MCF 10A (cell line): ENCODE data around the gene NR4A1. TPM values are rescaled to one million over a fixed set of nuclear protein-coding genes. Genes with fewer than 3 reads are reported as not detected.

Experiments used
- BruUV-seq: library from RNA; stranded (reverse); fragments of 400-500 nt; replicated peaks from 2 replicates; lab custom pipeline; 2021; lab: Mats Ljungman, UMichigan
- CTCF ChIA-PET: fragments of 300-600 bp; sonication (Branson Sonifier 250); formaldehyde crosslinking; extraction: SDS; loops from one replicate; lab custom pipeline; 2021; ENCODE audit warnings: antibody characterized with exemption, inconsistent platforms; lab: Yijun Ruan, JAX
- POLR2A ChIA-PET: fragments of 300-600, 350-650 bp; sonication (Branson Sonifier 250); formaldehyde crosslinking; extraction: SDS; loops from one replicate; lab custom pipeline; 2020; ENCODE audit warnings: antibody characterized with exemption, inconsistent platforms; lab: Yijun Ruan, JAX
- DNase-seq: peaks from one replicate; pipeline ENCODE4 v3.0.0-alpha.2; 2018; ENCODE audit not compliant: unreplicated experiment
- H3K27ac Mint-ChIP-seq: one replicate; pipeline ENCODE4 v1.8.0; 2022; ENCODE audit warnings: mild to moderate bottlenecking, low read depth, mixed read lengths; ENCODE audit not compliant: unreplicated experiment
- H3K27me3 Mint-ChIP-seq: one replicate; pipeline ENCODE4 v1.8.0; 2022; ENCODE audit warnings: mixed read lengths; ENCODE audit not compliant: insufficient read depth, unreplicated experiment
- H3K36me3 Mint-ChIP-seq: one replicate; pipeline ENCODE4 v1.8.0; 2022; ENCODE audit warnings: mild to moderate bottlenecking, moderate library complexity, mixed read lengths; ENCODE audit not compliant: insufficient read depth, unreplicated experiment
- H3K4me1 Mint-ChIP-seq: one replicate; pipeline ENCODE4 v1.8.0; 2022; ENCODE audit warnings: mixed read lengths; ENCODE audit not compliant: insufficient read depth, unreplicated experiment
- H3K4me3 Mint-ChIP-seq: one replicate; pipeline ENCODE4 v1.8.0; 2022; ENCODE audit warnings: mild to moderate bottlenecking, moderate library complexity, mixed read lengths; ENCODE audit not compliant: unreplicated experiment
- H3K9me3 Mint-ChIP-seq: one replicate; pipeline ENCODE4 v1.8.0; 2022; ENCODE audit warnings: mixed read lengths; ENCODE audit not compliant: unreplicated experiment
- CTCF ChIP-seq: fragments of 200-600 bp; IDR thresholded peaks from one replicate; pipeline ENCODE4 v1.8.0; 2022; ENCODE audit warnings: antibody characterized with exemption, mild to moderate bottlenecking; ENCODE audit not compliant: unreplicated experiment
- intact Hi-C: fragments of 100-400 bp; cut with micrococcal nuclease; formaldehyde crosslinking; loops from 2 replicates; pipeline ENCODE4 v1.14.1; 2022
- total RNA-seq: library from RNA; stranded (reverse); gene quantifications from 2 replicates; pipeline ENCODE4 v1.2.3, GENCODE V29; 2022

NR4A1 gene
- total RNA-seq, 1 experiment from 2014 or later, result 2.9 TPM

DNA sequence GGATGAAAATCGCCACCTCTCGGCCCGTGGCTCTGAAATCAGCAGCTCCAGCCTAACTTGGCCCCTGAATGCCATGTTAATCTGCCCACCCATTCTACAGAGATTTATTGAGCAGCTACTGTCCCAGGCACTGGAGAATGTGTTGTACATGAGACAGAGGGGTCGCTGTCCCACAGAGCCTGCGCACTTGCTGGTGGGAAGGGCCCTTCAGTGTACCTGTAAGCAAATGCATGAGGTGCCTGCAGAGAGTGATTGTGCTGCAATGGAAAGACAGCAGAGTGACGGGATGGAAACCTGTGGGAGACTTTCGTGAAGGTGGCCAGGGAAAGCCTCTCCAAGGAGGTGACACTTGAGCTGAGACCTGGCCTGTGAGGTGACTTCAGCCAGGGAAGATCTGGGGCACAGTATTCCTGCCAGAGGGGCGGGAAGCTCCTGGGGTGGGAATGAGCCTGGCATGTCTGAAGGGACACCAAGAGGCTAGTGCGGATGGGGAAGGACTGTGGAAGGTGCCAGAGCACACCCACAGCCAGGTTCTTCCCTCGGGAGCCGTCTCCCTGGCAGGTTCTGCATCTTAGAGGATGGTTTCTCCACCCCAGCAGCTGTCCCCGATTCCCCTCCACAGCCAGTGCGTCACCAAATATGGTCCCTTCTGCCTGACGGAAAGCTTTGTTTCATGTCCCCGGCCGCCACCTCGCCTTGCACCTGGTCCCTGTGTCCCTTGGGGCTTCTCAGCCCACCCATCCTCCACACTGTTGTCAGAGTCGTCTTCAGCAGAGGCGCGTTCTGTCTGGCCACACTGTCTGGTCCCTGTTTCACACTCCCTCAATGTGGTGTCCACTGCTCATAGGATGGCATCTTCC, 36.9 kb downstream of the NR4A1 start:
- POLR2A ChIA-PET, result interaction anchor here (0.7 kb wide), 1 partner anchor 41 kb away, joined by 5 read pairs; no protein-coding TSS in a partner anchor
- no peaks in the 10 kb centered on the region for H3K36me3 Mint-ChIP-seq
- no peaks in the 10 kb centered on the region for H3K9me3 Mint-ChIP-seq
- no TSS peak for BruUV-seq
- peaks cover 78% of the 10 kb centered on the region for H3K27me3 Mint-ChIP-seq
- no peak overlapping the region for H3K4me3 Mint-ChIP-seq
- H3K27ac Mint-ChIP-seq, result no peak overlapping the region
- no peak for TF ChIP-seq CTCF
- peaks cover 14% of the 10 kb centered on the region for H3K4me1 Mint-ChIP-seq
- CTCF ChIA-PET, result interaction anchor here (0.6 to 32.1 kb wide), 3 partner anchors 40 to 1876 kb away, joined by 3 to 560 read pairs (median 5); no protein-coding TSS in a partner anchor
- DNase-seq, result no peak
- intact Hi-C loops, result no loop called here

GRCh38 chr12:52089491-52089890, 38.2 kb downstream of the NR4A1 start:
- ChIA-PET POLR2A (no interaction called here), CTCF (interaction anchor here (32.1 kb wide), 1 partner anchor 65 kb away, joined by 560 read pairs; no protein-coding TSS in a partner anchor)
- no peak overlapping the region for H3K27ac Mint-ChIP-seq
- peaks cover 14% of the 10 kb centered on the region for H3K4me1 Mint-ChIP-seq
- no peaks in the 10 kb centered on the region for H3K9me3 Mint-ChIP-seq
- no peak for TF ChIP-seq CTCF
- intact Hi-C loops, result no loop called here
- no peak for DNase-seq
- peaks cover 90% of the 10 kb centered on the region for H3K27me3 Mint-ChIP-seq
- no TSS peak for BruUV-seq
- H3K36me3 Mint-ChIP-seq, result no peaks in the 10 kb centered on the region
- H3K4me3 Mint-ChIP-seq, result no peak overlapping the region

DNA sequence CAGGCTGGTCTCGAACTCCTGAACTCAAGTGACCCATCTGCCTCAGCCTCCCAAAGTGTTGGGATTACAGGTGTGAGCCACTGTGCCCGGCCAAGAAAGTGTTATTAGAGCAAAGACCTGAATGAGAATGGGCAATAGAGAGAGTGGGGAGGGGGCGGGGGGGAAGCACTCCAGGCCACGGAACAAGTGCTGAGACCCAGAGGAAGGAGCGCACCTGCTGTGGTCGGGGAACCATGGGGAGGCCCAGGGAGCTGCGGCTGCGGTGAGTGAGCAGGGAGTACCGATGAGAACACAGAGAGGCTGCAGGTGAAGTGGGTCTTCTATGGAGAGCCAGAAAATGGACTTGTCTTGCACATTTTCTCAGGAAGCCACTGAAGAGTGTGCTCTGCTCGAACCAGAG, 39.0 kb downstream of the NR4A1 start:
- no peak for TF ChIP-seq CTCF
- DNase-seq, result no peak
- Mint-ChIP-seq H3K4me1 (peaks cover 14% of the 10 kb centered on the region), H3K27ac (no peak overlapping the region), H3K4me3 (no peak overlapping the region), H3K36me3 (no peaks in the 10 kb centered on the region), H3K9me3 (no peaks in the 10 kb centered on the region), H3K27me3 (peaks cover 98% of the 10 kb centered on the region)
- POLR2A ChIA-PET, result no interaction called here
- BruUV-seq, result no TSS peak
- intact Hi-C loops, result no loop called here
- CTCF ChIA-PET, result interaction anchor here (1.0 to 1.3 kb wide), 2 partner anchors 65 to 67 kb away, joined by 3 to 9 read pairs; no protein-coding TSS in a partner anchor

- BruUV-seq, result no TSS peak
- peaks cover 97% of the 10 kb centered on the region for H3K27me3 Mint-ChIP-seq
- H3K9me3 Mint-ChIP-seq, result no peaks in the 10 kb centered on the region
- no peak overlapping the region for H3K27ac Mint-ChIP-seq
- no peak for TF ChIP-seq CTCF
- no peak for DNase-seq
- intact Hi-C loops, result no loop called here
- POLR2A ChIA-PET, result interaction anchor here (0.8 to 1.1 kb wide), 2 partner anchors 10 to 66 kb away, joined by 3 read pairs; no protein-coding TSS in a partner anchor
- no peaks in the 10 kb centered on the region for H3K36me3 Mint-ChIP-seq
- no peak overlapping the region for H3K4me3 Mint-ChIP-seq
- peaks cover 9% of the 10 kb centered on the region for H3K4me1 Mint-ChIP-seq
- CTCF ChIA-PET, result interaction anchor here (0.6 to 1.3 kb wide), 5 partner anchors 9 to 71 kb away, joined by 3 to 9 read pairs (median 3); no protein-coding TSS in a partner anchor
Observed at GRCh38 chr12:52091061-52091460, 39.8 kb downstream of the NR4A1 start.
